Ectodermal cell (in vitro differentiated cells): ENCODE data around the gene RRN3.
A peak's percentile ranks its signal among the peaks of the same experiment; 100 is the strongest.
"Not testable (repeated sequence)": the region's sequence is repeated elsewhere in the genome, so short reads cannot be mapped to it uniquely, and the experiment has no call there.

Experiments
- H3K27ac ChIP-seq: 2 replicates; pipeline ENCODE4 v1.7.0; 2013; ENCODE audit warnings: mild to moderate bottlenecking, low read depth, low read length; ENCODE audit not compliant: insufficient read depth, poor library complexity, severe bottlenecking
- H3K27me3 ChIP-seq: 2 replicates; pipeline ENCODE4 v1.7.0; 2013; ENCODE audit warnings: mild to moderate bottlenecking, low read length; ENCODE audit not compliant: insufficient read depth, control insufficient read depth, poor library complexity, severe bottlenecking
- H3K36me3 ChIP-seq: one replicate; pipeline ENCODE4 v1.7.0; 2013; ENCODE audit warnings: low read length; ENCODE audit not compliant: control insufficient read depth, insufficient read depth
- H3K4me1 ChIP-seq: one replicate; pipeline ENCODE4 v1.7.0; 2013; ENCODE audit warnings: low read length; ENCODE audit not compliant: control insufficient read depth, insufficient read depth
- H3K4me3 ChIP-seq: 2 replicates; pipeline ENCODE4 v1.7.0; 2013; ENCODE audit warnings: low read depth, low read length, control low read depth; ENCODE audit not compliant: insufficient read depth
- H3K9me3 ChIP-seq: 2 replicates; pipeline ENCODE4 v1.7.0; 2013; ENCODE audit warnings: mild to moderate bottlenecking, low read length, moderate library complexity; ENCODE audit not compliant: control insufficient read depth
- WGBS, 2 experiments: methylation state at CpG; one replicate each; pipeline ENCODE4 v1.1.7; 2013; ENCODE audit warnings: missing lambda C conversion rate in 2 of 2; 5-methylcytosine and 5-hydroxymethylcytosine counted together

Gene RRN3

DNA sequence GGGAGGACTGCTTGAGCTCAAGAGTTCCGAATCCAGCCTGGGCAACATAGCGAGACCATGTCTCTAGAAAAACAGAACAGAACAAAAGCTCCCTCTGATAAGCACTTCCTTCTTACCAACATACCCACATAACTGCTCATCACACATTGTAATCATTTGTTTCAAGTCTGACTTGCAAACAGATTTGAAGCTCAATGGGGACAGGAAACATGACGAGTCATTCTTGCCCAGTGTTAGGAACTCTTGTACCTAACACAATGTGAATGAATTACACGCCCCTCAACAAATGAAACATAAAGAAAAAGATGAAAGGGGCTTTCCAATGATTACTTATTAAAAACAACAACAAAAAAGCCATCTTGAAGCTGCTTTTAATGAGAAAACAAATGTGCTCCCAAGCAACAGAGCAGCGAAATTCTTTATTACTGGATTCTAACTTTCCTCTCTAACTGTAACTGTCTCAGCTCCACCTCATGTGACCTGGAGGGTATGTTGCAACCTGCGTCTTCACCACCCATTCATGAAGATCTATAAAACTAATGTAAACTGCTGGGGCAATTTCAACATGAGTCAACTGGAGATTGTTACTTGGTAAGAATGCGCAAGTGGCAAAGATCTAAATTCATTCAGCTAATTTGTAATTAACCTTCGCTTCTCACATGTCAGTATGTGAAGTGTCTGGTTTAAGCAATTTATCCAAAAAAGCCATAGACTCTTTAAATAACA, 31.8 kb downstream of the RRN3 start:
- not testable (repeated sequence) for H3K9me3 ChIP-seq, H3K27ac ChIP-seq, H3K4me1 ChIP-seq, H3K4me3 ChIP-seq, H3K27me3 ChIP-seq
- 93 to 96% methylated on average over 5 to 7 of the region's 8 CpGs for WGBS, 2 experiments
- H3K36me3 ChIP-seq: peaks cover 22% of the 10 kb centered on the region

GRCh38 chr16:15059324-15059723, 34.7 kb downstream of the RRN3 start:
- 67 to 92% methylated on average over 2 to 3 of the region's 3 CpGs for WGBS, 2 experiments
- Histone ChIP-seq H3K4me3 (no peak overlapping the region), H3K36me3 (peaks cover 22% of the 10 kb centered on the region), H3K4me1 (no peaks in the 10 kb centered on the region), H3K27ac (no peak overlapping the region), H3K9me3 (peaks cover 3% of the 10 kb centered on the region), H3K27me3 (peaks cover 5% of the 10 kb centered on the region)

- no peak overlapping the region for H3K27ac ChIP-seq
- H3K4me1 ChIP-seq: no peaks in the 10 kb centered on the region
- WGBS, 2 experiments: 91 to 93% methylated on average over 7 of the region's 7 CpGs
- H3K9me3 ChIP-seq: peaks cover 3% of the 10 kb centered on the region
- H3K36me3 ChIP-seq: peaks cover 22% of the 10 kb centered on the region
- H3K4me3 ChIP-seq: no peak overlapping the region
- H3K27me3 ChIP-seq: peaks cover 5% of the 10 kb centered on the region
Observed at GRCh38 chr16:15057681-15058417, 36.2 kb downstream of the RRN3 start.

- 5% methylated on average over 81 of the region's 81 CpGs for WGBS, 2 experiments
- Histone ChIP-seq H3K4me3 (peak overlapping the region; percentile 94), H3K36me3 (peaks cover 5% of the 10 kb centered on the region), H3K9me3 (peaks cover 3% of the 10 kb centered on the region), H3K27me3 (peaks cover 5% of the 10 kb centered on the region), H3K27ac (no peak overlapping the region), H3K4me1 (no peaks in the 10 kb centered on the region)
Observed at GRCh38 chr16:15055141-15056053, 38.7 kb downstream of the RRN3 start.

GRCh38 chr16:15054357-15055140, 39.5 kb downstream of the RRN3 start:
- H3K36me3 ChIP-seq: peaks cover 3% of the 10 kb centered on the region
- WGBS, 2 experiments: 93% methylated on average over 19 of the region's 19 CpGs
- H3K4me1 ChIP-seq: no peaks in the 10 kb centered on the region
- H3K27ac ChIP-seq: no peak overlapping the region
- H3K9me3 ChIP-seq: peaks cover 3% of the 10 kb centered on the region
- peak overlapping the region; percentile 94 for H3K4me3 ChIP-seq
- H3K27me3 ChIP-seq: peaks cover 5% of the 10 kb centered on the region

DNA sequence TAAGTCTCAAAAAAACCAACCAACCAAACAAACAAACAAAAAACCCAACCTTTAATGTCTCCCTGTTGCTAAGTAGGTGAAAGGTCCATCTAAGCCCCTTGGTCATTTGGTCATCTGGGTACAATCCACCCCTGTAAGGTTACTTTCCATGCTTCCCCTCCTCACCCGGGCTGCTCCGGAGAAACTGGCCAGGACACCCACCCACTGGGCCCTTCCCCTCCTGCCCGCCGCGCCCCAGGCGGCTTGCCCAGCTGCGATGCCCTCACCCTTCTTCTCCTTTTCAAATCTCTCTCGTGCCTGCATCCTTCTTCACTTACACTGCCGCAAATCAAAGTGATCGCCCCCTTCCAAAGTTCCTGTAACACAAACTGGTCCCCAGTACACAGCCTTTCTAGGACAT, 40.2 kb downstream of the RRN3 start:
- Histone ChIP-seq H3K27me3 (peaks cover 5% of the 10 kb centered on the region), H3K36me3 (no peaks in the 10 kb centered on the region), H3K4me3 (no peak overlapping the region), H3K9me3 (peaks cover 3% of the 10 kb centered on the region), H3K27ac (no peak overlapping the region), H3K4me1 (no peaks in the 10 kb centered on the region)
- 90 to 91% methylated on average over 10 of the region's 10 CpGs for WGBS, 2 experiments

- peaks cover 5% of the 10 kb centered on the region for H3K27me3 ChIP-seq
- WGBS, 2 experiments: 88 to 89% methylated on average over 9 of the region's 10 CpGs
- no peaks in the 10 kb centered on the region for H3K4me1 ChIP-seq
Observed at GRCh38 chr16:15052747-15053476, 41.2 kb downstream of the RRN3 start.

DNA sequence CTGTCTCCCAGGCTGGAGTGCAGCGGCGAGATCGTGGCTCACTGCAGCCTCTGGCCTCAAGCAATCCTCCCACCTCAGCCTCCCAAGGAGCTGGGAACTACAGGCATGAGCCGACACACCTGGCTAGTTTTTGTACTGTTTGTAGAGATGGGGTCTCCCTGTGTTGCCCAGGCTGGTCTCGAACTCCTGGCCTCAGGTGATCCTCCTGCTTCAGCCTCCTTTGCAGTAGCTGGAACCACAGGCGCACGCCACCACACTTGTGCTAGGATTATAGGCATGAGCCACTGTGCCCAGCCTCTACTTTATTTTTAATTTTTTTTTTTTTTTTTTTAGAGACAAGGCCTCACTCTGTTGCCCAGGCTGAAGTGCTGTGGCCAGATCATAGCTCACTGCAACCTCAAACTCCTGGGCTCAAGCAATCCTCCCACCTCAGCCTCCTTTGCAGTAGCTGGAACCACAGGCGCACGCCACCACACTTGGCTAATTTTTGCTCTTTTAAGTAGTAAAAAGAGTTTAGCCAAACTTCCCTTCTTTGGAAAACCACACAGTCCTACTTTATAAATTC, 42.6 kb downstream of the RRN3 start:
- Histone ChIP-seq H3K36me3 (peaks cover 4% of the 10 kb centered on the region), H3K9me3 (peaks cover 3% of the 10 kb centered on the region), H3K4me3 (no peak overlapping the region), H3K4me1 (no peaks in the 10 kb centered on the region), H3K27ac (no peak overlapping the region), H3K27me3 (peaks cover 5% of the 10 kb centered on the region)
- WGBS, 2 experiments: 92 to 94% methylated on average over 9 of the region's 9 CpGs

More at GRCh38 chr16:15052747-15053476, 41.2 kb downstream of the RRN3 start:
- H3K4me3 ChIP-seq: no peak overlapping the region
- H3K36me3 ChIP-seq: no peaks in the 10 kb centered on the region
- no peak overlapping the region for H3K27ac ChIP-seq
- H3K9me3 ChIP-seq: peaks cover 3% of the 10 kb centered on the region

DNA sequence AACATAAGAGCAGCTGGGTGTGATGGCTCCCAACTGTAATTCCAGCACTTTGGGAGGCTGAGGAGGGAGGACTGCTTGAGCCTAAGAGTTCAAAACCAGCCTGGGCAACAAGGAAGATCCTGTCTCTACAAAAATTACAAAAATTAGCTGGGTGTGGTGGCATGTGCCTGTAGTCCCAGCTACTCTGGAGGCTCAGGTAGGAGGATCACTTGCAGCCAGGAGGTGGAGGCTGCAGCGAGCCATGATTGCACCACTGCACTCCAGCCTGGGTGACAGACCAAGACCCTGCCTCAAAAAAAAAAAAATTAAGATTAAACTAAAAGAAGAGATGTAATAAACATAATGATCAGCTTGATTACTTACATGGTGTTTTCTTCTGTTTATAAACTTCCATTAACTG, 43.6 kb downstream of the RRN3 start:
- not testable (repeated sequence) for H3K4me1 ChIP-seq, H3K27me3 ChIP-seq, H3K4me3 ChIP-seq, H3K36me3 ChIP-seq, H3K27ac ChIP-seq, H3K9me3 ChIP-seq
- WGBS, 2 experiments: 94 to 100% methylated on average over 1 of the region's 1 CpG
